ENCODE data around the gene ERFL.

GRCh38 chr19:41960973-41961372 is 32.7 kb upstream of the ERFL start:
- TF ChIP-seq TEAD4 (IDR thresholded peaks at IDR 0.05) (no peak), FOXM1 (IDR thresholded peaks at IDR 0.05; ENCODE audit: borderline replicate concordance, low read depth) (no peak), YY1 (IDR thresholded peaks at IDR 0.05; ENCODE audit: low read depth) (no peak)
- TF ChIP-seq, protein P1, sequence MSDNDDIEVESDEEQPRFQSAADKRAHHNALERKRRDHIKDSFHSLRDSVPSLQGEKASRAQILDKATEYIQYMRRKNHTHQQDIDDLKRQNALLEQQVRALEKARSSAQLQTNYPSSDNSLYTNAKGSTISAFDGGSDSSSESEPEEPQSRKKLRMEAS (IDR thresholded peaks at IDR 0.05), result no peak

All from Ishikawa (cell line).